ENCODE data around the gene PREX1.

- TF ChIP-seq POLR2A (IDR thresholded peaks at IDR 0.05) (no peak), CTCF (IDR thresholded peaks at IDR 0.05) (no peak)
Measured at GRCh38 chr20:48819821-48820648, 7.8 kb downstream of the PREX1 start.
